Prostate gland (tissue), 2 donors: Measurements from ENCODE around the gene DTNB.

Experiments used
- POLR2A ChIP-seq: fragments of 450-650 bp; IDR thresholded peaks from one replicate; pipeline ENCODE4 v1.6.1; 2016; ENCODE audit warnings: antibody characterized with exemption, mild to moderate bottlenecking
- TF ChIP-seq, protein P1 (sequence below), 4 experiments: fragments of 200-600 bp in 2 of 4; fragments of 450-650 bp in 2 of 4; sonication (generic) in 2 of 4; IDR thresholded peaks; 1 replicate in 3 of 4; 2 replicates in 1 of 4; pipeline ENCODE4 v1.5.1; 2016 to 2019; ENCODE audit warnings: antibody characterized with exemption in 4 of 4, mild to moderate bottlenecking in 2 of 4, moderate library complexity in 2 of 4

DNA sequence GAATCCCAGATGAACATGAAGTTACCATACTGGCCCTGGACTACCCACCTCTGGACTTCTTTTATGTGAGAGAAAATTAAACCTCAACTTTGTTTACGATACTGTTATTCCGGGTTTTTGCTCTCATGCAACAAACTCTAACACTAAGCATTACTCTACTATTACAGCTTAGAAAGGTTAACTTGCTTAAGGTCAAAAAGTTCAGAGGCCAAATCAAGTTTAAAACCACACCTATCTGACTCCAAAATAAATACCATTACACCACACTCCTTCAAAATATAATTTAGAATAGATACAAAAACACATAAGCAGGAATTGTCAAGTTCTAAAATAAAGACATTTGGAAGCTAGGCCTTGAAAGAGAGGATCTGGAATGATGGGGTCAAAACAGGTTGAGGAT lies 75.0 kb downstream of the DTNB start:
- TF ChIP-seq, protein P1, sequence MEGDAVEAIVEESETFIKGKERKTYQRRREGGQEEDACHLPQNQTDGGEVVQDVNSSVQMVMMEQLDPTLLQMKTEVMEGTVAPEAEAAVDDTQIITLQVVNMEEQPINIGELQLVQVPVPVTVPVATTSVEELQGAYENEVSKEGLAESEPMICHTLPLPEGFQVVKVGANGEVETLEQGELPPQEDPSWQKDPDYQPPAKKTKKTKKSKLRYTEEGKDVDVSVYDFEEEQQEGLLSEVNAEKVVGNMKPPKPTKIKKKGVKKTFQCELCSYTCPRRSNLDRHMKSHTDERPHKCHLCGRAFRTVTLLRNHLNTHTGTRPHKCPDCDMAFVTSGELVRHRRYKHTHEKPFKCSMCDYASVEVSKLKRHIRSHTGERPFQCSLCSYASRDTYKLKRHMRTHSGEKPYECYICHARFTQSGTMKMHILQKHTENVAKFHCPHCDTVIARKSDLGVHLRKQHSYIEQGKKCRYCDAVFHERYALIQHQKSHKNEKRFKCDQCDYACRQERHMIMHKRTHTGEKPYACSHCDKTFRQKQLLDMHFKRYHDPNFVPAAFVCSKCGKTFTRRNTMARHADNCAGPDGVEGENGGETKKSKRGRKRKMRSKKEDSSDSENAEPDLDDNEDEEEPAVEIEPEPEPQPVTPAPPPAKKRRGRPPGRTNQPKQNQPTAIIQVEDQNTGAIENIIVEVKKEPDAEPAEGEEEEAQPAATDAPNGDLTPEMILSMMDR (IDR thresholded peaks at IDR 0.05): no peak
- TF ChIP-seq POLR2A: no peak
